Occipital lobe (tissue), 2 donors: ENCODE data around the gene C10orf67. TPM values are rescaled to one million over a fixed set of nuclear protein-coding genes. Genes with fewer than 3 reads are reported as not detected.

Experiments
- DNase-seq: peaks from one replicate; lab custom pipeline; 2025; lab: John Stamatoyannopoulos, UW
- total RNA-seq: library from RNA; depleted of rRNA; stranded (reverse); fragments of >200 nt; gene quantifications from one replicate; pipeline ENCODE4 v1.2.3, GENCODE V29; 2014

C10orf67 gene
- total RNA-seq, 1 donor from 2014 or later, result 0.16 TPM

GRCh38 chr10:23199768-23200511 is 144.7 kb downstream of the C10orf67 start:
- DNase-seq, result no peak

- DNase-seq, result no peak
Observed at GRCh38 chr10:23198940-23199767, 145.4 kb downstream of the C10orf67 start.

GRCh38 chr10:23198610-23198939 is 146.0 kb downstream of the C10orf67 start:
- DNase-seq, result no peak

- no peak for DNase-seq
Observed at GRCh38 chr10:23197416-23197861, 147.2 kb downstream of the C10orf67 start.

- no peak for DNase-seq
Observed at GRCh38 chr10:23196915-23197314, 147.7 kb downstream of the C10orf67 start.

- no peak for DNase-seq
Observed at GRCh38 chr10:23195846-23196600, 148.6 kb downstream of the C10orf67 start.

GRCh38 chr10:23194966-23195845 is 149.4 kb downstream of the C10orf67 start:
- DNase-seq, result no peak

- no peak for DNase-seq
Observed at GRCh38 chr10:23194471-23194965, 150.1 kb downstream of the C10orf67 start.

- DNase-seq, result no peak
Observed at GRCh38 chr10:23193435-23194074, 151.0 kb downstream of the C10orf67 start.

- DNase-seq, result no peak
Observed at GRCh38 chr10:23192712-23193434, 151.7 kb downstream of the C10orf67 start.

- DNase-seq, result no peak
Observed at GRCh38 chr10:23191764-23192711, 152.6 kb downstream of the C10orf67 start, which contains the start of gene PTF1A. TSS of gene PTF1A (plus strand) at chr10:23192312. CDS start at chr10:23192531, 219 bp downstream.

- no peak for DNase-seq
Observed at GRCh38 chr10:23190872-23191763, 153.5 kb downstream of the C10orf67 start.

- no peak for DNase-seq
Observed at GRCh38 chr10:23189024-23189423, 155.6 kb downstream of the C10orf67 start.

GRCh38 chr10:23187155-23187554 is 157.4 kb downstream of the C10orf67 start:
- DNase-seq, result no peak

- no peak for DNase-seq
Observed at GRCh38 chr10:23186697-23187096, 157.9 kb downstream of the C10orf67 start.

- no peak for DNase-seq
Observed at GRCh38 chr10:23186178-23186577, 158.4 kb downstream of the C10orf67 start.

GRCh38 chr10:23174977-23175512 is 169.6 kb downstream of the C10orf67 start:
- DNase-seq, result no peak
